Keratinocyte (primary cell): ENCODE measurements around the gene PRKN. TPM values are rescaled to one million over a fixed set of nuclear protein-coding genes. Genes with fewer than 3 reads are reported as not detected.

ENCODE experiments used
- DNase-seq: peaks from one replicate; pipeline ENCODE4 v3.0.0-alpha.2; 2011; ENCODE audit warnings: low read depth, missing footprints, low spot score
- FAIRE-seq: peaks from 2 replicates; lab custom pipeline; 2011; peaks lifted over from hg19 to GRCh38; lab: Jason Lieb, UNC
- H2AFZ ChIP-seq: 2 replicates; pipeline ENCODE4 v1.6.0; 2012; ENCODE audit warnings: low read length, control low read depth, inconsistent platforms; ENCODE audit not compliant: control insufficient read depth
- H3K27ac ChIP-seq: 2 replicates; pipeline ENCODE4 v1.5.1; 2011; ENCODE audit warnings: low read length; ENCODE audit not compliant: control insufficient read depth, insufficient read depth
- H3K27me3 ChIP-seq: 3 replicates; pipeline ENCODE4 v1.6.0; 2011; ENCODE audit warnings: low read length; ENCODE audit not compliant: control insufficient read depth, insufficient read depth; ENCODE audit errors: extremely low read depth
- H3K36me3 ChIP-seq, 2 experiments: 2 replicates in 1 of 2; 3 replicates in 1 of 2; pipeline ENCODE4 v1.5.1; 2011; ENCODE audit warnings: low read length in 2 of 2, mild to moderate bottlenecking in 1 of 2; ENCODE audit not compliant: control insufficient read depth in 2 of 2, insufficient read depth in 2 of 2; ENCODE audit errors: extremely low read depth in 1 of 2
- H3K4me1 ChIP-seq: 3 replicates; pipeline ENCODE4 v1.5.1; 2011; ENCODE audit warnings: low read length; ENCODE audit not compliant: control insufficient read depth, insufficient read depth; ENCODE audit errors: extremely low read depth
- H3K4me2 ChIP-seq: 3 replicates; pipeline ENCODE4 v1.6.0; 2011; ENCODE audit warnings: low read depth, low read length; ENCODE audit not compliant: control insufficient read depth, insufficient read depth; ENCODE audit errors: extremely low read depth
- H3K4me3 ChIP-seq, 3 experiments: fragments of 200-600 bp in 1 of 3; sonication (generic) in 1 of 3; 2 replicates in 2 of 3; 3 replicates in 1 of 3; pipeline ENCODE4 v1.5.1; 2011 to 2016; ENCODE audit warnings: low read length in 3 of 3, mild to moderate bottlenecking in 3 of 3, control low read depth in 2 of 3, inconsistent platforms in 1 of 3, low read depth in 1 of 3, mixed read lengths in 1 of 3, mixed run types in 1 of 3, moderate library complexity in 1 of 3; ENCODE audit not compliant: control insufficient read depth in 2 of 3, insufficient read depth in 2 of 3; ENCODE audit errors: extremely low read depth in 1 of 3
- H3K79me2 ChIP-seq: 2 replicates; pipeline ENCODE4 v1.6.0; 2012; ENCODE audit warnings: low read length; ENCODE audit not compliant: control insufficient read depth, insufficient read depth
- H3K9ac ChIP-seq: 3 replicates; pipeline ENCODE4 v1.6.0; 2011; ENCODE audit warnings: low read length; ENCODE audit not compliant: control insufficient read depth, insufficient read depth; ENCODE audit errors: extremely low read depth
- H3K9me1 ChIP-seq: 3 replicates; pipeline ENCODE4 v1.6.0; 2011; ENCODE audit warnings: low read length; ENCODE audit not compliant: control insufficient read depth, insufficient read depth; ENCODE audit errors: extremely low read depth
- H3K9me3 ChIP-seq: 2 replicates; pipeline ENCODE4 v1.5.1; 2012; ENCODE audit warnings: low read depth, low read length; ENCODE audit not compliant: control insufficient read depth
- H4K20me1 ChIP-seq: 3 replicates; pipeline ENCODE4 v1.6.0; 2011; ENCODE audit warnings: low read length; ENCODE audit not compliant: control insufficient read depth, insufficient read depth; ENCODE audit errors: extremely low read depth
- EZH2 ChIP-seq: IDR thresholded peaks from one replicate; pipeline ENCODE4 v1.6.1; 2012; ENCODE audit warnings: inconsistent platforms, mild to moderate bottlenecking, low read length, moderate library complexity
- dilution Hi-C: fragments of 300-500 bp; cut with MboI; formaldehyde crosslinking; loops from one replicate; pipeline ENCODE4 v1.7.0; 2020; ENCODE audit warnings: low sequenced_read_pairs; ENCODE audit not compliant: extremely low pct_ligation_motif_present
- polyA plus RNA-seq, 5 experiments: library from polyadenylated mRNA; depleted of rRNA in 3 of 5; stranded (reverse) in 3 of 5; stranded (forward) in 1 of 5; unstranded in 1 of 5; fragments of >200 nt; gene quantifications; 1 replicate in 1 of 5; 2 replicates in 3 of 5; 3 replicates in 1 of 5; pipeline versions ENCODE4 v1.2.1 to v1.2.3, GENCODE V29; 2011 to 2012; ENCODE audit warnings: missing spikeins in 2 of 5, low read depth in 1 of 5, low replicate concordance in 1 of 5
- TF ChIP-seq, protein P1 (sequence below), 3 experiments: IDR thresholded peaks in 1 of 3; conservative IDR thresholded peaks in 1 of 3; optimal IDR thresholded peaks in 1 of 3; 2 replicates in 2 of 3; 3 replicates in 1 of 3; pipeline versions ENCODE3 to v1.5.1; 2011; ENCODE audit warnings: low read length in 3 of 3, mild to moderate bottlenecking in 3 of 3, moderate library complexity in 2 of 3, control low read depth in 1 of 3, inconsistent platforms in 1 of 3; ENCODE audit not compliant: insufficient read depth in 2 of 3; ENCODE audit errors: extremely low read depth in 1 of 3

The PRKN gene
- polyA plus RNA-seq, 1 donor (not counting 4 experiments of a cell fraction or from before 2014, with no cell fraction given), result 0.67 TPM

DNA sequence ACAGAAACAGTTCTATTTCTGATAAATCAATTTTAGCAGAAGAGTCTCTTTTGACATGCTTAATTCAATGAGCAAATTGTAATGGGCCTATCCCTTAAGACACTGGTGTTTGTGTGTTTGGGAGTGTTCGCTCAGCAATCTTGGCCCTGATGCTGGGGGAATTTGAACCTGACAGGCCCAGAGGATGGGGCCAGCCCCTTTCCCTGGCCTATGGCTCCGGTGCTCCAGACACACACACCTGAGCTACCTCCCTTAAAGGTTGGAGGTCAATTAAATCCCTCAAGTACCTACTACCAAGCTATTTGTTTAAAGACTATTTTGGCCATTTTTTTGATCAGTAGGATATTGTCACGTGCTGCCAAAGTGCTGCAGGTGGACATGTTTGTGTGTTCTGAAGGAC is 549.3 kb downstream of the PRKN start:
- no peaks in the 10 kb centered on the region for H3K36me3 ChIP-seq
- no peaks in the 10 kb centered on the region for H3K9me1 ChIP-seq
- dilution Hi-C loops, result no loop called here
- no peak overlapping the region for H3K4me3 ChIP-seq
- H3K79me2 ChIP-seq, result no peaks in the 10 kb centered on the region
- H3K27ac ChIP-seq, result no peak overlapping the region
- H3K4me2 ChIP-seq, result no peak overlapping the region
- no peak for FAIRE-seq
- no peaks in the 10 kb centered on the region for H4K20me1 ChIP-seq
- TF ChIP-seq EZH2, result no peak
- TF ChIP-seq, protein P1, sequence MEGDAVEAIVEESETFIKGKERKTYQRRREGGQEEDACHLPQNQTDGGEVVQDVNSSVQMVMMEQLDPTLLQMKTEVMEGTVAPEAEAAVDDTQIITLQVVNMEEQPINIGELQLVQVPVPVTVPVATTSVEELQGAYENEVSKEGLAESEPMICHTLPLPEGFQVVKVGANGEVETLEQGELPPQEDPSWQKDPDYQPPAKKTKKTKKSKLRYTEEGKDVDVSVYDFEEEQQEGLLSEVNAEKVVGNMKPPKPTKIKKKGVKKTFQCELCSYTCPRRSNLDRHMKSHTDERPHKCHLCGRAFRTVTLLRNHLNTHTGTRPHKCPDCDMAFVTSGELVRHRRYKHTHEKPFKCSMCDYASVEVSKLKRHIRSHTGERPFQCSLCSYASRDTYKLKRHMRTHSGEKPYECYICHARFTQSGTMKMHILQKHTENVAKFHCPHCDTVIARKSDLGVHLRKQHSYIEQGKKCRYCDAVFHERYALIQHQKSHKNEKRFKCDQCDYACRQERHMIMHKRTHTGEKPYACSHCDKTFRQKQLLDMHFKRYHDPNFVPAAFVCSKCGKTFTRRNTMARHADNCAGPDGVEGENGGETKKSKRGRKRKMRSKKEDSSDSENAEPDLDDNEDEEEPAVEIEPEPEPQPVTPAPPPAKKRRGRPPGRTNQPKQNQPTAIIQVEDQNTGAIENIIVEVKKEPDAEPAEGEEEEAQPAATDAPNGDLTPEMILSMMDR (optimal IDR thresholded peaks at IDR 0.05 in 1 of 3, IDR thresholded peaks at IDR 0.05 in 1 of 3, conservative IDR thresholded peaks at IDR 0.05 in 1 of 3; ENCODE audit: extremely low read depth in 1 of 3, insufficient read depth in 2 of 3, low read length in 3 of 3), result no peak
- no peak overlapping the region for H3K9ac ChIP-seq
- no peaks in the 10 kb centered on the region for H3K9me3 ChIP-seq
- DNase-seq, result no peak
- peaks cover 7% of the 10 kb centered on the region for H3K4me1 ChIP-seq
- H3K27me3 ChIP-seq, result no peaks in the 10 kb centered on the region
- H2AFZ ChIP-seq, result no peak overlapping the region

DNA sequence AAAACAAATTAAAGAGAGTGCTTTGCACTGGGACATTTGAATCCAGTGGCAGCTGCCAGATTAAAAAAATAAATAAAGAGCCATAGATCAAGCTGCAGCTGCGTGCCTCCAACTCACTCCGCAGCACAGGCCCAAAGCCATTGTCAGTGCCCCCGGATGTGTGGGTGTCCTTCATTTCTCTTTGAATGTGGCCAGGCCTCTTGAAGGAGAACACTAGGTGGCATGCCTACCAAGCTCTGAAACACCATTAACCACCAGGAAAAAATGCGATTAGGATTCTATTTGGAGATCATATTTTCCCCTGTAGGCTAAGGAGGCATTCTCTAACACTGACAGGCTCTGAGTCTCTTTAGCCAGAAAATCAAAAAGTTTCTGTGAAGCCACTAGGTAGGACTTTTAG is 549.8 kb downstream of the PRKN start:
- no peaks in the 10 kb centered on the region for H3K27me3 ChIP-seq
- no peaks in the 10 kb centered on the region for H3K79me2 ChIP-seq
- H3K36me3 ChIP-seq, result no peaks in the 10 kb centered on the region
- H3K4me3 ChIP-seq, result no peak overlapping the region
- H3K9ac ChIP-seq, result no peak overlapping the region
- no peaks in the 10 kb centered on the region for H3K9me3 ChIP-seq
- DNase-seq (no peak), FAIRE-seq (no peak)
- no peaks in the 10 kb centered on the region for H3K9me1 ChIP-seq
- no peak for TF ChIP-seq EZH2
- TF ChIP-seq, protein P1 (optimal IDR thresholded peaks at IDR 0.05 in 1 of 3, IDR thresholded peaks at IDR 0.05 in 1 of 3, conservative IDR thresholded peaks at IDR 0.05 in 1 of 3; ENCODE audit: extremely low read depth in 1 of 3, insufficient read depth in 2 of 3, low read length in 3 of 3), result peak in 1 of 3 experiments; percentile 24
- dilution Hi-C loops, result no loop called here
- H3K4me2 ChIP-seq, result no peak overlapping the region
- H3K4me1 ChIP-seq, result peaks cover 7% of the 10 kb centered on the region
- no peak overlapping the region for H3K27ac ChIP-seq
- H2AFZ ChIP-seq, result no peak overlapping the region
- no peaks in the 10 kb centered on the region for H4K20me1 ChIP-seq
